Immature natural killer cell (primary cell): ENCODE measurements around the gene TAS2R50. TPM values are rescaled to one million over a fixed set of nuclear protein-coding genes. Genes with fewer than 3 reads are reported as not detected.

ENCODE experiments used
- DNase-seq, 3 donors: peaks; one replicate each; pipeline ENCODE4 v3.0.0; 2022; ENCODE audit warnings: mixed read lengths in 1 of 3
- H3K27ac Mint-ChIP-seq, 6 donors: one replicate each; pipeline ENCODE4 v1.8.0; 2020; ENCODE audit warnings: mixed read lengths in 6 of 6, mild to moderate bottlenecking in 5 of 6, inconsistent platforms in 4 of 6, moderate library complexity in 3 of 6
- H3K27me3 Mint-ChIP-seq, 3 donors: one replicate each; pipeline ENCODE4 v1.8.0; 2020 to 2021; ENCODE audit warnings: low read depth in 3 of 3, mild to moderate bottlenecking in 3 of 3, mixed read lengths in 3 of 3, moderate library complexity in 3 of 3, inconsistent platforms in 1 of 3
- H3K36me3 Mint-ChIP-seq, 3 donors: one replicate each; pipeline ENCODE4 v1.8.0; 2020; ENCODE audit warnings: mixed read lengths in 3 of 3, inconsistent platforms in 2 of 3, mild to moderate bottlenecking in 2 of 3
- H3K4me1 Mint-ChIP-seq, 2 donors: one replicate each; pipeline ENCODE4 v1.8.0; 2020; ENCODE audit warnings: inconsistent platforms in 2 of 2, mild to moderate bottlenecking in 2 of 2, mixed read lengths in 2 of 2, moderate library complexity in 1 of 2
- H3K4me3 Mint-ChIP-seq, 5 donors: one replicate each; pipeline ENCODE4 v1.8.0; 2020; ENCODE audit warnings: mild to moderate bottlenecking in 5 of 5, mixed read lengths in 5 of 5, inconsistent platforms in 3 of 5, moderate library complexity in 3 of 5
- H3K9me3 Mint-ChIP-seq, 6 donors: one replicate each; pipeline ENCODE4 v1.8.0; 2020; ENCODE audit warnings: mild to moderate bottlenecking in 6 of 6, mixed read lengths in 6 of 6, inconsistent platforms in 4 of 6, moderate library complexity in 3 of 6
- polyA plus RNA-seq, 3 donors: library from polyadenylated mRNA; unstranded; fragments of 300-500 nt; fragmentation: Illumina TruSeq; gene quantifications; one replicate each; pipeline ENCODE4 v1.2.3, GENCODE V29; 2021

The TAS2R50 gene
- polyA plus RNA-seq, 3 donors from 2014 or later, result not detected

DNA sequence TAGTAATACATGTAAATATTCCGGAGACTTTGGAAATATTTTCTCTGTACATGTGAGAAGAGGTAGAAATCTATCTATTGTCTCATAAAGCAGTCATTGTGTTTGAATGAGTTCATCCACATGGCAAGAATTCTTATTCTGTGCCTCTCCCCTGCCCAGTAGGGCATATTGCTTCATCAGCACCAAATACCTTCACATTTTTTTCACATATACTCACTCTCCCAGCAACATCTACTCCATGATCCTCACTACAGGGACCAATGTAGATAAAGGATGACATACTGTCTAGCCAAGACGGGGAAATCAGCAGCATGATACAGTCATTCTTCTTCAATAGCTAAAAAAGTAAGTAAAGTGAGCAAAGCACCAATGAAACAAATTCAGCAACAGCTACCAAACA is 46.3 kb downstream of the TAS2R50 start:
- H3K27me3 Mint-ChIP-seq, result no peaks in the 10 kb centered on the region
- H3K9me3 Mint-ChIP-seq, result peaks cover 0 to 4% (median 0%) of the 10 kb centered on the region in 6 donors
- H3K4me1 Mint-ChIP-seq, result peaks cover 0 to 8% of the 10 kb centered on the region in 2 donors
- DNase-seq, result no peak
- peaks cover 0 to 5% (median 4%) of the 10 kb centered on the region in 3 donors for H3K36me3 Mint-ChIP-seq
- no peak overlapping the region for H3K4me3 Mint-ChIP-seq
- no peak overlapping the region for H3K27ac Mint-ChIP-seq

DNA sequence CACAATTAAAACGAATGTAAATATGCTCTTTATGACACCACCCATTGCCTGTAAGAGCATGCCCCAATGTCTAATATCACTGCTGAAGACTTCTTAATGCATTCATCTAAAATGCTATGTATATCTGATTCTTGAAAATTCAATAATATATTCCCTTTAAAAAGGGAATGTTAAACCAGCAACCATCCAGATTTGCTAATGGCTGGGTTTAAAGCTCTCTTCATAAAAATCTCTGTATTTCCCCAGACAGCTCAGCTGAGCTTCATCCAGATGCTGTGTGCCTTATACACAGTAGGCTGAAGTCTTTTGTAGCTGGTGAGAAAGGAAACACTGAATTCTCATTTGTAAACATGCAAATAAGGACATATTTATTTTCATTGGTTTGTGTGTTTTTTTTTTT is 47.5 kb downstream of the TAS2R50 start, which contains the start of gene TAS2R14:
TAS2R14 (minus strand) TSS at position 101 of the 400 bp plus-strand sequence; CDS start at position 45, 56 bp downstream.
- Mint-ChIP-seq H3K9me3 (no peaks in the 10 kb centered on the region), H3K27ac (no peak within 1 kb of the TSS), H3K4me1 (peaks cover 0 to 8% of the 10 kb centered on the region in 2 donors), H3K4me3 (no peak within 1 kb of the TSS), H3K36me3 (no peaks in the 10 kb centered on the region), H3K27me3 (no peaks in the 10 kb centered on the region)
- no peak for DNase-seq

DNA sequence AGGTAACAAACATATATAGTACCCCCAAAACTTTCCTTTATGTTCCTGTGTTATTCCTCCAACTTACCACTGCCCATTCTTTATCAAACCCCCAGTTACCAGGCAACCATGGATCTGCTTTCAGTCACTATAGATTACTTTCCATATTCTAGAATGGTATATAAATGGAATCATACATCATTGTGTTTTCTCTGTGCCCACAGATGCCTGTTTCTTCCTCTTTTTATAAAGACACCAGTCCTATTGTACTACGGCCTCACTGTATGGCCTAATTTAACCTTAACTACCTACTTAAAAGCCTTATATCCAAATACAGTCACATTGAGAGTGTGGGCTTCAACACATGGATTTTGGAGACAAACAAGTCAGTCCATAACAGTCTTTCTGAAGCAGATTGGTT is 50.2 kb downstream of the TAS2R50 start:
- no peak for DNase-seq
- Mint-ChIP-seq H3K27me3 (no peaks in the 10 kb centered on the region), H3K36me3 (peaks cover 0 to 3% (median 0%) of the 10 kb centered on the region in 3 donors), H3K27ac (no peak overlapping the region), H3K9me3 (no peaks in the 10 kb centered on the region), H3K4me3 (no peak overlapping the region), H3K4me1 (no peaks in the 10 kb centered on the region)

Other genes starting within 250 kb of the TAS2R50 start
- gene TAS2R7, start 184.3 kb downstream of the TAS2R50 start, polyA plus RNA-seq, result not detected
- not detected for gene TAS2R8, start 179.6 kb downstream of the TAS2R50 start, polyA plus RNA-seq
- not detected for gene TAS2R9, start 176.7 kb downstream of the TAS2R50 start, polyA plus RNA-seq
- gene TAS2R10, start 160.6 kb downstream of the TAS2R50 start, polyA plus RNA-seq, result not detected
- gene PRR4, start 137.4 kb downstream of the TAS2R50 start, polyA plus RNA-seq, result 1 to 10 TPM; 1.9 to 4.5 (median 3.5) TPM
- 10 to 100 TPM in 2 of 3 donors, 1 to 10 TPM in 1; 2.5 to 10.6 (median 10.3) TPM for gene PRH1, start 102.7 kb downstream of the TAS2R50 start, polyA plus RNA-seq
- gene TAS2R13, start 77.3 kb downstream of the TAS2R50 start, polyA plus RNA-seq, result not detected
- not detected for gene PRH2, start 57.7 kb downstream of the TAS2R50 start, polyA plus RNA-seq
- gene TAS2R14, start 47.6 kb downstream of the TAS2R50 start, polyA plus RNA-seq, result 1 to 10 TPM in 1 of 3 donors, under 1 TPM in 1, not detected in 1; 0.81 to 1.0 TPM
- gene TAS2R20, start 11.4 kb upstream of the TAS2R50 start, polyA plus RNA-seq, result under 1 TPM in 1 of 3 donors, not detected in 2; 0.17 TPM
- not detected for gene TAS2R19, start 35.7 kb upstream of the TAS2R50 start, polyA plus RNA-seq
- not detected for gene TAS2R31, start 44.5 kb upstream of the TAS2R50 start, polyA plus RNA-seq
- gene TAS2R46, start 75.4 kb upstream of the TAS2R50 start, polyA plus RNA-seq, result not detected
- not detected for gene TAS2R43, start 105.4 kb upstream of the TAS2R50 start, polyA plus RNA-seq
- not detected for gene TAS2R30, start 147.7 kb upstream of the TAS2R50 start, polyA plus RNA-seq
- 10 to 100 TPM in 2 of 3 donors, 1 to 10 TPM in 1; 8.8 to 12.9 (median 12.8) TPM for gene SMIM10L1, start 184.3 kb upstream of the TAS2R50 start, polyA plus RNA-seq
- not detected for gene TAS2R42, start 200.0 kb upstream of the TAS2R50 start, polyA plus RNA-seq